Heart left ventricle (tissue), 13 donors: ENCODE data around the gene CEP83.

Source experiments
- POLR2A ChIP-seq, 2 donors: fragments of 450-650 bp; IDR thresholded peaks; one replicate each; pipeline ENCODE4 v1.6.1; 2017; ENCODE audit warnings: antibody characterized with exemption in 2 of 2, mild to moderate bottlenecking in 2 of 2, moderate library complexity in 2 of 2
- TF ChIP-seq, protein P1 (sequence below), 12 donors: fragments of 200-600 bp; sonication (generic) in 4 of 12; IDR thresholded peaks; one replicate each; pipeline versions ENCODE4 v1.5.0 to v1.8.0; 2018 to 2022; ENCODE audit warnings: antibody characterized with exemption in 12 of 12, mild to moderate bottlenecking in 5 of 12
- donor health status: ischemic (EF 13 %, LVEDD 7.1; RV severe dilation, severe dysfunction).
- donor health status: DM: no; HTN: yes; CAD: no.
- donor health status: DM: no; HTN: no; CAD: no.
- donor health status: ischemic (EF 25% LVEDD 6.9; RV normal size, moderate dysfunction).
- donor health status: ischemic (EF 25% LVEDD 5.7; RV mildly dilated, moderate dysfunction).
- donor health status: ischemic (EF 35%, LVEDD 5.7; RV mildly dilated, moderate dysfunction).
- donor health status: nonischemic (EF 11% LVEDD 7.7; RV severe dilation, severe dysfunction).
- donor health status: DM: yes; HTN: yes; CAD: no.
- donor health status: PGD.
- donor health status: ischemic (EF 29% LVEDD 5.4; RV normal size, mild dysfunction).
- donor health status: nonischemic (EF 23%, LVEDD 6.1; RV moderate dilation, normal function).

DNA sequence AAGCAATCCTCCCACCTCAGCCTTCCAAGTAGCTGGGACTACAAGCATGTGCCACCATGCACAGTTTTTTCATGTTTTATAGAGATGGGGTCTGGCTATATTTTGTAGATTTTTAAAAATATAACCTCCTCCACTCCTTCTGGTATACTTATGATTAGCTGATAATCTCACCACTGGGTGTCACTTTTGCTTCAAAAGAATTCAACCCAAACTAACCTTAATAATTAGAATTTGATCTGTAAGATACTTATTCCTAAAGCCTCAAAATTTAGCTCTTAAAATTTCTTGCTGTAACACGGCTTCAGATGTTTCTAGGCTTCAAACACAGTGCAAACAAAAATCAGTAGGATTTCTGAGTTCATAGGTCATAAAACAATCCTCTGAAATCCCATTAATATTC is 130.3 kb downstream of the CEP83 start:
- TF ChIP-seq, protein P1, sequence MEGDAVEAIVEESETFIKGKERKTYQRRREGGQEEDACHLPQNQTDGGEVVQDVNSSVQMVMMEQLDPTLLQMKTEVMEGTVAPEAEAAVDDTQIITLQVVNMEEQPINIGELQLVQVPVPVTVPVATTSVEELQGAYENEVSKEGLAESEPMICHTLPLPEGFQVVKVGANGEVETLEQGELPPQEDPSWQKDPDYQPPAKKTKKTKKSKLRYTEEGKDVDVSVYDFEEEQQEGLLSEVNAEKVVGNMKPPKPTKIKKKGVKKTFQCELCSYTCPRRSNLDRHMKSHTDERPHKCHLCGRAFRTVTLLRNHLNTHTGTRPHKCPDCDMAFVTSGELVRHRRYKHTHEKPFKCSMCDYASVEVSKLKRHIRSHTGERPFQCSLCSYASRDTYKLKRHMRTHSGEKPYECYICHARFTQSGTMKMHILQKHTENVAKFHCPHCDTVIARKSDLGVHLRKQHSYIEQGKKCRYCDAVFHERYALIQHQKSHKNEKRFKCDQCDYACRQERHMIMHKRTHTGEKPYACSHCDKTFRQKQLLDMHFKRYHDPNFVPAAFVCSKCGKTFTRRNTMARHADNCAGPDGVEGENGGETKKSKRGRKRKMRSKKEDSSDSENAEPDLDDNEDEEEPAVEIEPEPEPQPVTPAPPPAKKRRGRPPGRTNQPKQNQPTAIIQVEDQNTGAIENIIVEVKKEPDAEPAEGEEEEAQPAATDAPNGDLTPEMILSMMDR (IDR thresholded peaks at IDR 0.05) = peak in 5 of 12 donors; percentile 11 to 39 (median 36)
- no peak for TF ChIP-seq POLR2A (IDR thresholded peaks at IDR 0.05)
